Endothelial cell (in vitro differentiated cells): Measurements from ENCODE around the gene MAGI1. TPM values are rescaled to one million over a fixed set of nuclear protein-coding genes. Genes with fewer than 3 reads are reported as not detected.

ENCODE experiments used
- DNase-seq: peaks from one replicate; pipeline ENCODE4 v3.0.0; 2021; ENCODE audit warnings: low spot score
- H3K27ac Mint-ChIP-seq: one replicate; pipeline ENCODE4 v1.8.0; 2021; ENCODE audit warnings: mixed read lengths, inconsistent platforms; ENCODE audit not compliant: unreplicated experiment
- H3K27me3 Mint-ChIP-seq: one replicate; pipeline ENCODE4 v1.8.0; 2021; ENCODE audit warnings: mild to moderate bottlenecking, moderate library complexity, mixed read lengths, inconsistent platforms; ENCODE audit not compliant: unreplicated experiment
- H3K36me3 Mint-ChIP-seq: one replicate; pipeline ENCODE4 v1.8.0; 2021; ENCODE audit warnings: mild to moderate bottlenecking, low read depth, mixed read lengths, inconsistent platforms; ENCODE audit not compliant: unreplicated experiment
- H3K4me1 Mint-ChIP-seq: one replicate; pipeline ENCODE4 v1.8.0; 2021; ENCODE audit warnings: mild to moderate bottlenecking, mixed read lengths, inconsistent platforms; ENCODE audit not compliant: unreplicated experiment
- H3K4me3 Mint-ChIP-seq: one replicate; pipeline ENCODE4 v1.8.0; 2021; ENCODE audit warnings: mild to moderate bottlenecking, mixed read lengths, inconsistent platforms; ENCODE audit not compliant: unreplicated experiment
- H3K9me3 Mint-ChIP-seq: one replicate; pipeline ENCODE4 v1.8.0; 2021; ENCODE audit warnings: mixed read lengths, inconsistent platforms; ENCODE audit not compliant: unreplicated experiment
- total RNA-seq: library from RNA; stranded (reverse); fragmentation: NEBNext Ultra II Directional; extraction: Animal tissue kit (Norgen Biotek cat#: 25700); gene quantifications from one replicate; pipeline ENCODE4 v1.2.1, GENCODE V29; 2021; ENCODE audit not compliant: unreplicated experiment
- TF ChIP-seq, protein P1 (sequence below): fragments of 200-600 bp; sonication (generic); IDR thresholded peaks from one replicate; pipeline ENCODE4 v1.5.0; 2021; ENCODE audit warnings: antibody characterized with exemption; ENCODE audit not compliant: unreplicated experiment

MAGI1 gene
- total RNA-seq, 1 donor from 2014 or later, result 33.8 TPM

DNA sequence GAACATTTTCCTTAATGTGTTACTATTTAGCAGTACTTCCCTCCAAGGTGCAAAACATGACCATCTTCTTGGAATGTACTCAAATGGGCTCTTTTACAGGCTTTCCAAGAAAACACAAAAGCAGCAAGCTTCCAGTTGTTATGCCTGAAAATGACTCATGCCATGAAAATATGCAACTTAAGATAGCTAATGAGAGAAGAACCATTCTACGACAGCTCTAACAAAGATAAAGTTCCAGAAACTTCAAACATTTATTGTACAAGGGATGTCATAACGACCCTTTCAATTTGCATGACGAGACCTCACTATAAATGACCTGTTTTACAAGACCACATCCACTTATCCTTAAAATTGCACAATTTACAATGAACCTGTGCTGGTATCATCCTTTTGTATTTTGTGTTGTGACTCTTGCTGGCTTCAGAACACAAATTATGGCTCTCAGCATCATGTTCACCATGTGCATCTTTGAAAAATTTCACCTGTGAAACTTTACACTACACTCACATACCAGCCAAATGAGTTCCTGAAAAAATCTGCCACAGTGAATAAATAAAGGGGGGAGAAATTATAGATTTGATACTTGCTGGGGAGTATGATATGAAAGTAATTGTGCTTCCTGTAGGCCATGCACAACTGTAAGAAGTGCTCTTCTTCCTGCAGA is 433.7 kb downstream of the MAGI1 start:
- no peak overlapping the region for H3K27ac Mint-ChIP-seq
- TF ChIP-seq, protein P1, sequence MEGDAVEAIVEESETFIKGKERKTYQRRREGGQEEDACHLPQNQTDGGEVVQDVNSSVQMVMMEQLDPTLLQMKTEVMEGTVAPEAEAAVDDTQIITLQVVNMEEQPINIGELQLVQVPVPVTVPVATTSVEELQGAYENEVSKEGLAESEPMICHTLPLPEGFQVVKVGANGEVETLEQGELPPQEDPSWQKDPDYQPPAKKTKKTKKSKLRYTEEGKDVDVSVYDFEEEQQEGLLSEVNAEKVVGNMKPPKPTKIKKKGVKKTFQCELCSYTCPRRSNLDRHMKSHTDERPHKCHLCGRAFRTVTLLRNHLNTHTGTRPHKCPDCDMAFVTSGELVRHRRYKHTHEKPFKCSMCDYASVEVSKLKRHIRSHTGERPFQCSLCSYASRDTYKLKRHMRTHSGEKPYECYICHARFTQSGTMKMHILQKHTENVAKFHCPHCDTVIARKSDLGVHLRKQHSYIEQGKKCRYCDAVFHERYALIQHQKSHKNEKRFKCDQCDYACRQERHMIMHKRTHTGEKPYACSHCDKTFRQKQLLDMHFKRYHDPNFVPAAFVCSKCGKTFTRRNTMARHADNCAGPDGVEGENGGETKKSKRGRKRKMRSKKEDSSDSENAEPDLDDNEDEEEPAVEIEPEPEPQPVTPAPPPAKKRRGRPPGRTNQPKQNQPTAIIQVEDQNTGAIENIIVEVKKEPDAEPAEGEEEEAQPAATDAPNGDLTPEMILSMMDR, result no peak
- no peak overlapping the region for H3K4me3 Mint-ChIP-seq
- peaks cover 7% of the 10 kb centered on the region for H3K4me1 Mint-ChIP-seq
- no peaks in the 10 kb centered on the region for H3K36me3 Mint-ChIP-seq
- no peaks in the 10 kb centered on the region for H3K9me3 Mint-ChIP-seq
- no peaks in the 10 kb centered on the region for H3K27me3 Mint-ChIP-seq
- no peak for DNase-seq

DNA sequence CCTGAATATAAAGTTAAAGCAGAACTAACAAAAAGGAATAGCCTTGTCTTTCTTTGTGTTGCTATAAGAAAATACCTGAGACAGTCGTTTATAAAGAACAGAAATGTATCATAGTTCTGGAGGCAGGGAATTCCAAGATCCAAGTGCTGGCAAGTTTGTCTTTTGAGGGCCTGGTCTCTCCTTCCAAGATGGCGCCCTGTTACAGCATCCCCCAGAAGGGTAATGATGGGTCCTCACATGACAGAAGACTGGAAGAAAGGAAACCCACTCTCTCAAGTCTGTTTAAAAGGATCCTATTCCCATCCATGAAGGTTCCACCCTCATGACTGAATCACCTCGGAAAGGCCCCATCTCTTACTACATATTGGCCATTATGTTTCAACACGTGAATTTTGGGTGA is 435.1 kb downstream of the MAGI1 start:
- no peak overlapping the region for H3K4me3 Mint-ChIP-seq
- DNase-seq, result no peak
- H3K36me3 Mint-ChIP-seq, result no peaks in the 10 kb centered on the region
- H3K27ac Mint-ChIP-seq, result no peak overlapping the region
- peaks cover 3% of the 10 kb centered on the region for H3K4me1 Mint-ChIP-seq
- TF ChIP-seq, protein P1, result no peak
- H3K27me3 Mint-ChIP-seq, result no peaks in the 10 kb centered on the region
- no peaks in the 10 kb centered on the region for H3K9me3 Mint-ChIP-seq

DNA sequence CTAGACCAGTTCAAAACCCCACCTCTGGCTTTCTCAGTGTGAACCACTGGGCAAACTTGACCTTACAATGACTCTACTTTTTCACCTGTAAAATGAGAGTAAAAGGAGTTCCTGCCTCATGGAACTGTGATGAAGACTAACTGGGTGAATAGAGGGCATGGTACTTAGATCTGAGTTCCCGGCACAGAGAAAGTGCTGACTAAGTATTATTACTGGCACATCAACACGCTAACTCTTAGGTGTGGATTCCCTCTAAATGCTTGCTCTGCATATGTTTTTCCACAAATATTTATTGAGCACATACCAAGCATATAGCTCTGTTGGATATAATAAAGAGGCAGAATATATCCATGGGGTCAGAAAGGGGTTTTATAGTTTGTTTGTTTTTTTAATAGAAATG is 437.8 kb downstream of the MAGI1 start:
- no peak for DNase-seq
- no peaks in the 10 kb centered on the region for H3K27me3 Mint-ChIP-seq
- no peak overlapping the region for H3K4me3 Mint-ChIP-seq
- no peaks in the 10 kb centered on the region for H3K36me3 Mint-ChIP-seq
- no peak overlapping the region for H3K27ac Mint-ChIP-seq
- TF ChIP-seq, protein P1, result no peak
- peaks cover 10% of the 10 kb centered on the region for H3K4me1 Mint-ChIP-seq
- no peaks in the 10 kb centered on the region for H3K9me3 Mint-ChIP-seq

DNA sequence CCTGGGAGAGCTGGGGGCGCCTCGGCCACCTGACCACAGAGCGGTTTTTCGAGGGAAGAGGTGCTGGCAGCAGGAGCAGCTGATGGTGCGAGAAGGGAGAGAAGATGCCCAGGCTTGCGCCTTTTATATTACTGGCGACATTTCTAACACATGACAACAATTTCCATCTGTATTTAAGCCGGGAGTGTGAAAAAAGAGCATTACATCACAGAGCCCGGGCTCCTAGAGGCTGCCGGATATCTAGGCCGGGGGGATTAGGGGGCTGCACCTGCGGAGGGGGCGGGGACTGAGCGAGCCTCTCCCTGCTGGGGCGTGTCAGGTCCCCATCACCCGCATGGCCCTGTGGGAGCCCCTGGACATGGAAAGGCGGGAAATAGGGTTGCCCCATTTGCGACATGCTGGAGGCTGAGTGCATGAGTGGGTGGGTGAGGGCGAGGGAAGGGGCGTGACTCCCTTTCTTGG is 440.7 kb downstream of the MAGI1 start:
- no peak for DNase-seq
- H3K27ac Mint-ChIP-seq, result no peak overlapping the region
- H3K36me3 Mint-ChIP-seq, result no peaks in the 10 kb centered on the region
- TF ChIP-seq, protein P1, result no peak
- peaks cover 18% of the 10 kb centered on the region for H3K4me1 Mint-ChIP-seq
- no peaks in the 10 kb centered on the region for H3K9me3 Mint-ChIP-seq
- H3K4me3 Mint-ChIP-seq, result no peak overlapping the region
- no peaks in the 10 kb centered on the region for H3K27me3 Mint-ChIP-seq

DNA sequence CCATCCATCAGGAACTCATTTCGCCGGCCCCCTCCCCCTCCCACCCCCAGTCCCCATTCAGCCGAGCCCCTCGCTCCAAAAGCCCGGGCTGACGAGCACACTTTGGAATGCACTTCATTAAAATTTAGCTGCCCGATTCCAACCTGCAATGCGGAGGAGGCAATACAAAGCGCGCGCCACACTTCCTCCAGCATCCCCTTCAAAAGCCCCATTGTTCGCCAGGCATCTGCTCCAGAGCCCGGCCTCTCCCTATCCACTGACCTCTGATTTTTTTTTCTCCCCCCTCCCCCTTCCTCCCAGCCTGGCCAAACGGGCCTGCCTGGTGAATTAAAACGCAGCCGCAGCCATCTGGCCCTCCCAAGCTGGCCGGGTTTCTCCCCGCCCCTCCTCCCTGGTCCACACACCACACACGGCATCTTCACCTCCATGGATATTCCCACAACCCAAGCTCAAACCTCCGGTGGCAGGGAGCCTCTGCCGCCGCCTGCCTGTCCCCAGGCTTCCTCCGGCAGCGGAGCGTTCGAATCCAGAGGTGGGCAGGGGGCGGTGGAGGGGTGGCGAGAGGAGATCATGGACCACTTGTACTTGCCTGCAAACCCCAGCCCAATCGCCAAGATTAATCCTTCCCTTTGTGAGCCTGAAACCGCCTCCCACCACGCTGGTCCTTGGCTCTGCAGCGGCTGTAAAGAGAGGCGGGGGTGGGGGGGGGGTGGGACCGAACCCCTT is 441.3 kb downstream of the MAGI1 start:
- H3K36me3 Mint-ChIP-seq, result no peaks in the 10 kb centered on the region
- H3K27me3 Mint-ChIP-seq, result no peaks in the 10 kb centered on the region
- peak; percentile 59 for DNase-seq
- peaks cover 18% of the 10 kb centered on the region for H3K4me1 Mint-ChIP-seq
- TF ChIP-seq, protein P1, result no peak
- peak overlapping the region; percentile 78 for H3K4me3 Mint-ChIP-seq
- H3K27ac Mint-ChIP-seq, result peak overlapping the region; percentile 89
- H3K9me3 Mint-ChIP-seq, result no peaks in the 10 kb centered on the region
